CD4-positive, alpha-beta T cell treated with Interleukin-17A for 1 hour (primary cell): ENCODE data around the gene DPEP2NB.
A peak's percentile ranks its signal among the peaks of the same experiment; 100 is the strongest.
"Not testable (repeated sequence)": the region's sequence is repeated elsewhere in the genome, so short reads cannot be mapped to it uniquely, and the experiment has no call there.

Source experiments
- DNase-seq: peaks from one replicate; pipeline ENCODE4 v3.0.0-alpha.2; 2020

Gene DPEP2NB

GRCh38 chr16:67979955-67980678, 35.6 kb downstream of the DPEP2NB start, which contains the start of gene DPEP3:
Gene DPEP3 (minus strand): TSS chr16:67980499. CDS start chr16:67980380, 119 bp downstream.
- no peak for DNase-seq

- no peak for DNase-seq
Observed at GRCh38 chr16:67977469-67978227, 38.1 kb downstream of the DPEP2NB start.

GRCh38 chr16:67977005-67977404, 38.7 kb downstream of the DPEP2NB start:
- no peak for DNase-seq

- DNase-seq = no peak
Observed at GRCh38 chr16:67976205-67976604, 39.5 kb downstream of the DPEP2NB start.

- no peak for DNase-seq
Observed at GRCh38 chr16:67975321-67976105, 40.2 kb downstream of the DPEP2NB start.

- not testable (repeated sequence) for DNase-seq
Observed at GRCh38 chr16:67972285-67972684, 43.4 kb downstream of the DPEP2NB start.

- no peak for DNase-seq
Observed at GRCh38 chr16:67971111-67971510, 44.6 kb downstream of the DPEP2NB start.

GRCh38 chr16:67969254-67970039, 46.3 kb downstream of the DPEP2NB start:
- DNase-seq = peak; percentile 37

GRCh38 chr16:67968400-67969253, 47.1 kb downstream of the DPEP2NB start, which contains the start of gene SLC12A4:
Gene SLC12A4 (minus strand): TSS chr16:67968637. CDS start chr16:67968553, 84 bp downstream.
- DNase-seq = peak; percentile 91

- peak; percentile 31 for DNase-seq
Observed at GRCh38 chr16:67967958-67968399, 47.7 kb downstream of the DPEP2NB start.

- peak; percentile 40 for DNase-seq
Observed at GRCh38 chr16:67967183-67967957, 48.3 kb downstream of the DPEP2NB start.

- DNase-seq = no peak
Observed at GRCh38 chr16:67966549-67967182, 49.0 kb downstream of the DPEP2NB start.

GRCh38 chr16:67965668-67966548, 49.8 kb downstream of the DPEP2NB start:
- no peak for DNase-seq

- no peak for DNase-seq
Observed at GRCh38 chr16:67964477-67965131, 51.1 kb downstream of the DPEP2NB start.

GRCh38 chr16:67963662-67964321, 51.9 kb downstream of the DPEP2NB start:
- DNase-seq = no peak
